GM18520 (cell line): ENCODE results near the gene RUSC2.
"Not testable (repeated sequence)": the region's sequence is repeated elsewhere in the genome, so short reads cannot be mapped to it uniquely, and the experiment has no call there.

Experiments
- ATAC-seq: cut with Tn5 transposase; IDR thresholded peaks from one replicate; pipeline ENCODE4 v1.9.1; 2021; ENCODE audit not compliant: unreplicated experiment

RUSC2 gene

GRCh38 chr9:35519692-35520363, 29.9 kb downstream of the RUSC2 start:
- no peak for ATAC-seq

DNA sequence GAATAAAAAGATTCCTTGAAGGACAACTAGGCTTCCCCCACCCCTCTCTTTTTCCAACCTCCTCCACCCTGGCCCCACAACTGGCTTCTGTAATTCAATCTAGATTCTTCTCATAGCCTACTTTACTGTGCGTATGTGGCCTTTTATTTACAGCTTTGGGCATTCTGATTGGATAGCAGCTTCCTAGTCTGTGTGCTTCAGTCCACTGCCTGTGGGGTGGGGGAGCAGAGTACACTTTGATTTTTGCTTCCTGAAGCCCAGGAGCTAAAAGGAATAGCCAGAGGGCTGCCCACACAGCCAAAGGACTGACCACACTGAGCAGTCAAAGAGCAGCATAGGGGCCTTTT, 30.4 kb downstream of the RUSC2 start:
- no peak for ATAC-seq

DNA sequence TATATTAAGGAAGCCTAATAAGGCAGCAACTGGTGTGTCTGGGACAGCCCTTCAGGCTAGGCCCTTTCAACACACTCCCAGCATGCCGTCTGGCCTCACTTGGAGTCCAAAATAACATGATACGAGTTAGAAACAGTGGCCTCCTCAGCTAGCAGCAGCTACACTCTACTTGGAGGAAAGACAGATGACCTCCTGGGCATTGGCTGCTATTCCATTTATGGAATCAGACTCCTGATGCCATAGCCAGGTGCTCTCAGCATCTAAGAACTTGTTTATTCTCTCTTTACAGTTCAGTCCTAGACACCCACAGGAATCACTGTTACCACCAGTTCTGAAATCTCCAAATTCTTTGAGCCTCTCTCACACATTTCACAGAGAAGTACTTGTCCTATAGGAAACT, 31.8 kb downstream of the RUSC2 start:
- ATAC-seq: no peak

GRCh38 chr9:35522187-35522586, 32.3 kb downstream of the RUSC2 start:
- ATAC-seq: no peak

- ATAC-seq: no peak
Measured at GRCh38 chr9:35522700-35523099, 32.8 kb downstream of the RUSC2 start.

GRCh38 chr9:35523556-35523955, 33.6 kb downstream of the RUSC2 start:
- ATAC-seq: not testable (repeated sequence)

- no peak for ATAC-seq
Measured at GRCh38 chr9:35526087-35526801, 36.3 kb downstream of the RUSC2 start.

DNA sequence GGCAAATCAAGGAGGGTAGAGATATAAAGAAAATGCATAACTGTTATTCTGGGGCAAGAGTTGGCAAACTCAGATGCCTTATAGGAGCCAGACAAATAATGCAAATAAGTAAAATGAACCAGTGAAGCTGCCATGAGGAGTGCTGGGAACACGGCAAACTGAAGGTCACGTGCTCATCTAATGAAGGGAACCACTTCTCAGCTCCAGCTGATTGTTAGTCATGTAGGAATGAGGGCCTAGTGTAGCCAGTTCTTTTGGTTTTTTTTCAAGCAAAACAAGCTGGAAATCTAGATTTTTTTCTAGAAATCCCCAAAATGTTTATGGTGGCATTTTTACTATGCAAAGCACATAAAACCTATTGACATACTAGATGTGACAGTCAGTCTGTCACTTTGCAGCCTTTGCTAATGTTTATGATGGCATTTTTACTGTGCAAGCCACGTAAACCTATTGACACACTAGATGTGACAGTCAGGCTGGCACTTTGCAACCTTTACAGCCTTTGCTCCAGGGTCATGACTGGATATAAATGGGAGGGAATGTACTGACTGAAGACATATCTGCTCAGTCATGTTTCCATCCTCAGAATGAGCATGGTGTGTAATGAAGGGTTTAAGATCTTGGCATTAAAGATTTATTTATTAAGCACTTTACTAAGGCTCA, 39.4 kb downstream of the RUSC2 start:
- no peak for ATAC-seq

DNA sequence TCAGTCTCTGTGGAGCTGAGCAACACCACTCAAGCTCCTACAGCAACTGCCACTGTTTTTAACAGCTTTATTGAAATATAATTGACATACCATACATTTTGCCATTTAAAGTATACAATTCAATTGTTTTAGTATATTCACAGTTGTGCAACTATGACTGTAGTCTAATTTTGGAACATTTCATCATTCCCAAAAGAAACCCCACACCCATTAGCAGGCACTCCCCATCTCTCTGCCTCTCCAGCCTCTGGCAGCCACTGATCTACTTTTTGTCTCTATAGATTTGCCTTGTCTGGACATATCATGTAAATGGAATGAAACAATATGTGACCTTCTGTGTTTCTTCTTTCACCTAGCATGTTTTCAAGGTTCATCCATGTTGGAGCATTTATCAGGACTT, 43.5 kb downstream of the RUSC2 start:
- no peak for ATAC-seq

DNA sequence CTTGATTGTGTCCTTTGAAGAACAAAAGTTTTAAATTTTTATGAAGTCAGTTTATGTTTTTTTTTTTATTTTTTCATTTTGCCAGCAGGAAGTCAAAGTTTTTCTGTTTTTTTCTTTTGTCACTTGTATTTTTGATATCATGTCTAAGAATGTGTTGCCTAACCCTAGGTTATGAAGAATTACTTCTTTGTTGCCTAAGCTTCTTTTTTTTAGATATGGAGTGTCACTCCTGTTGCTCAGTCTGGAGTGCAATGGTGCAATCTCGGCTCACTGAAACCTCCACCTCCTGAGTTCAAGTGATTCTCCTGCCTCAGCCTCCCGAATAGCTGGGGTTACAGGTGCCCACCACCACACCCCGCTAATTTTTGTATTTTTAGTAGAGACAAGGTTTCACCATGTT, 45.0 kb downstream of the RUSC2 start:
- not testable (repeated sequence) for ATAC-seq

- ATAC-seq: no peak
Measured at GRCh38 chr9:35537913-35538312, 48.0 kb downstream of the RUSC2 start.

DNA sequence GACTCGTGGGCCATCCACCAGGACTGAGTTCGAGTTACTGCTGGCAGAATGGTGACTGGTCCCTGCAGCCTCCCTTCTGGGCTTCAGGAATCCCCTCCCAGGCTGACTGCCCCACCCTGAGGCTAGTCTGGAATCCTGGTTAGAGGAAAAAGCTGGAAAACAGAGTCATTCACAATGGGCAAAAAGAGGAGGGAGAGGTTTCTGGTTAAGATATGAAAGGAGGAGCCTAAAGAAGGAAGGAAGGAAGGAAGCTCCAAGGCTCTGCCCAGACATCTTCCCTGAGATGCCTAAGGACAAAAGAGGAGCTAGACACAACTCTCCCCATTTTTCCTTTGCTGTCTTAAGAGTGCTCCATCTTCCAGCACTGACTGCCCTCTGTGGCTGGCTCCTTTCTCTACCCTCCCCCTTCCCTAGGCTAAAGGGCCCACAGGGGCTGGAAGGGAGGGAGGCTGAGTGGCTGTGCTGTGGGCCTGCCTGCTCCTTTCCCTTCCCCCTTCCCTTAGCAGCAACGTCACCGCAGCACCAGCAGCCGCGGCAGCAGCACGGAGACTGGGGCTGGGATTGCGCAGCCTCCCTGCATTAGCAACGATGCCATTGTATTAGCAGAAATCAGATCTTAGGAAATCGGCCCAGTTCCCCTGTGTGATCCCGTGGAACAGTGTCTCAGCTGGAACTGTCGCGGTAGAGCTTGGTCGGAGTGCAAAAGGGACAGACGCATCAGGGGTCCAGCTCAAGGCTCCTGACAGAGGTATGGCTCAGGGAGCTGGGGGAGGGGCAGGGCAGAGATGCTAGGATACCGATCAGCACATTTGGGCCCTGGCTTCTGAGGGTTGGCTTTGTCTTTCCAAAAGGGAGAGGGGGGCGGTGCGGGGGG, 48.7 kb downstream of the RUSC2 start:
- no peak for ATAC-seq
